ENCODE measurements around the gene OR52B4.
"Not testable (repeated sequence)": the region's sequence is repeated elsewhere in the genome, so short reads cannot be mapped to it uniquely, and the experiment has no call there.

The OR52B4 gene

DNA sequence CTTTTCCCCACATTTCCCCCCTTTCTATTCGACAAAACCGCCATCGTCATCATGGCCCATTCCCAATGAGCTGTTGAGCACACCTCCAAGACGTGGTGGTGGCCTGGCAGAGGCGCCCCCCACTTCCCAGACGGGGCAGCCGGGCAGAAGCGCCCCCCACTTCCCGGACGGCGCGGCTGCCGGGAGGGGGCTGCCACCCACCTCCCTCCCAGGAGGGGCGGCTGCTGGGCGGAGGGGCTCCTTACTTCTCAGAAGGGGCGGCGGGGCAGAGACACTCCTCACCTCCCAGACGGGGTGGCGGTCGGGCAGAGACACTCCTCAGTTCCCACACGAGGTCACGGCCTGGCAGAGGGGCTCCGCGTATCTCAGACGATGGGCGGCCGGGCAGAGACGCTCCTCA is 33.8 kb downstream of the OR52B4 start:
- not testable (repeated sequence) for H3K4me3 ChIP-seq (ENCODE audit: low read length); H3K4me1 ChIP-seq (ENCODE audit: insufficient read depth, low read length); H3K27me3 ChIP-seq (ENCODE audit: insufficient read depth, low read length); H3K9me3 ChIP-seq (ENCODE audit: low read length); H2AFZ ChIP-seq (ENCODE audit: low read depth, low read length); H3K36me3 ChIP-seq (ENCODE audit: insufficient read depth, low read length)

Data from neuron (in vitro differentiated cells).